Mammary epithelial cell (primary cell): ENCODE measurements around the gene MYO1D.

ENCODE experiments used
- CTCF ChIP-seq, 2 donors: IDR thresholded peaks in 1 of 2; conservative IDR thresholded peaks in 1 of 2; 2 replicates each; pipeline ENCODE4 v1.5.1; 2011 to 2012; ENCODE audit warnings: inconsistent platforms in 2 of 2, low read length in 2 of 2, mild to moderate bottlenecking in 2 of 2, control low read depth in 1 of 2, low read depth in 1 of 2; ENCODE audit not compliant: insufficient read depth in 1 of 2; ENCODE audit errors: extremely low read depth in 1 of 2
- EZH2 ChIP-seq: IDR thresholded peaks from 2 replicates; pipeline ENCODE4 v1.6.1; 2012; ENCODE audit warnings: low read length, inconsistent platforms, borderline replicate concordance

GRCh38 chr17:32752934-32753333 lies 124.0 kb downstream of the MYO1D start:
- TF ChIP-seq CTCF (conservative IDR thresholded peaks at IDR 0.05 in 1 of 2, IDR thresholded peaks at IDR 0.05 in 1 of 2; ENCODE audit: extremely low read depth in 1 of 2, insufficient read depth in 1 of 2, low read depth in 1 of 2, low read length in 2 of 2) (no peak), EZH2 (no peak)
